HL-60 (cell line): ENCODE measurements around the gene PIK3R1.
"Not testable (repeated sequence)": the region's sequence is repeated elsewhere in the genome, so short reads cannot be mapped to it uniquely, and the experiment has no call there.

Experiments used
- DNase-seq, 2 experiments: peaks; one replicate each; pipeline ENCODE4 v3.0.0-alpha.2; 2010 to 2020; ENCODE audit warnings: low read depth in 1 of 2, low spot score in 1 of 2
- H3K27ac ChIP-seq: fragments of 250-450 bp; sonication (Bioruptor Pico); replicated peaks from 2 replicates; pipeline ENCODE4 v1.5.1; 2020; ENCODE audit warnings: mild to moderate bottlenecking, moderate library complexity
- H3K27me3 ChIP-seq: fragments of 250-450 bp; sonication (Bioruptor Pico); 2 replicates; pipeline ENCODE4 v1.5.1; 2021; ENCODE audit warnings: mild to moderate bottlenecking, moderate library complexity; ENCODE audit not compliant: insufficient read depth, poor library complexity, severe bottlenecking
- H3K4me3 ChIP-seq: replicated peaks from 2 replicates; pipeline ENCODE4 v1.5.1; 2011; ENCODE audit warnings: mild to moderate bottlenecking, control low read depth, low read length; ENCODE audit not compliant: insufficient read depth
- GABPA ChIP-seq: IDR thresholded peaks from 2 replicates; pipeline ENCODE4 v1.6.1; 2012; ENCODE audit warnings: low read depth
- POLR2AphosphoS5 ChIP-seq: IDR thresholded peaks from 2 replicates; pipeline ENCODE4 v1.6.1; 2012; ENCODE audit warnings: low read depth
- SPI1 ChIP-seq: IDR thresholded peaks from 2 replicates; pipeline ENCODE4 v1.6.1; 2012; ENCODE audit warnings: low read depth, mild to moderate bottlenecking, borderline replicate concordance
- TF ChIP-seq, protein P1 (sequence below): IDR thresholded peaks from 2 replicates; pipeline ENCODE4 v1.6.1; 2012; ENCODE audit warnings: low read depth; ENCODE audit not compliant: insufficient replicate concordance
- TF ChIP-seq, protein P2 (sequence below): IDR thresholded peaks from one replicate; pipeline ENCODE4 v1.5.1; 2011; ENCODE audit warnings: low read length, control low read depth, inconsistent platforms; ENCODE audit not compliant: insufficient read depth

PIK3R1 gene

DNA sequence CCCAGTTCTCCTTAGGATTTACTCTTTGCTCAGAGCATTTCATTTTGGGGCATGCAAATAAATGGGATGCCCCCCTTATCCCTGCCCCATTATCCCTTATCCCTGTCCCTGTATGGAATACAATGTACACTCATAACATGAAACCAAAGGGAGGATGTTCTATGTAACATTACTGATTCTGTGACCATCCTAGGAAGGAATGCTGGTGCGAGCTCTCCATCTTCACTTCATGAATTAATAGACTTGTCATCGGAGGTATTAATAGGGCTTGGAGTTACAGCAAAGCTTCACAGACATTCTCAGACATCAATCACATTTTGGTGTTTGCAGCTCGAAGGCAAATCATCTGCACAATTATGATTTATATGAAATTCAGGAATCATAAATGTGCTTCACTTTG is 20.4 kb upstream of the PIK3R1 start:
- H3K27me3 ChIP-seq: no peaks in the 10 kb centered on the region
- TF ChIP-seq SPI1: no peak
- TF ChIP-seq, protein P1, sequence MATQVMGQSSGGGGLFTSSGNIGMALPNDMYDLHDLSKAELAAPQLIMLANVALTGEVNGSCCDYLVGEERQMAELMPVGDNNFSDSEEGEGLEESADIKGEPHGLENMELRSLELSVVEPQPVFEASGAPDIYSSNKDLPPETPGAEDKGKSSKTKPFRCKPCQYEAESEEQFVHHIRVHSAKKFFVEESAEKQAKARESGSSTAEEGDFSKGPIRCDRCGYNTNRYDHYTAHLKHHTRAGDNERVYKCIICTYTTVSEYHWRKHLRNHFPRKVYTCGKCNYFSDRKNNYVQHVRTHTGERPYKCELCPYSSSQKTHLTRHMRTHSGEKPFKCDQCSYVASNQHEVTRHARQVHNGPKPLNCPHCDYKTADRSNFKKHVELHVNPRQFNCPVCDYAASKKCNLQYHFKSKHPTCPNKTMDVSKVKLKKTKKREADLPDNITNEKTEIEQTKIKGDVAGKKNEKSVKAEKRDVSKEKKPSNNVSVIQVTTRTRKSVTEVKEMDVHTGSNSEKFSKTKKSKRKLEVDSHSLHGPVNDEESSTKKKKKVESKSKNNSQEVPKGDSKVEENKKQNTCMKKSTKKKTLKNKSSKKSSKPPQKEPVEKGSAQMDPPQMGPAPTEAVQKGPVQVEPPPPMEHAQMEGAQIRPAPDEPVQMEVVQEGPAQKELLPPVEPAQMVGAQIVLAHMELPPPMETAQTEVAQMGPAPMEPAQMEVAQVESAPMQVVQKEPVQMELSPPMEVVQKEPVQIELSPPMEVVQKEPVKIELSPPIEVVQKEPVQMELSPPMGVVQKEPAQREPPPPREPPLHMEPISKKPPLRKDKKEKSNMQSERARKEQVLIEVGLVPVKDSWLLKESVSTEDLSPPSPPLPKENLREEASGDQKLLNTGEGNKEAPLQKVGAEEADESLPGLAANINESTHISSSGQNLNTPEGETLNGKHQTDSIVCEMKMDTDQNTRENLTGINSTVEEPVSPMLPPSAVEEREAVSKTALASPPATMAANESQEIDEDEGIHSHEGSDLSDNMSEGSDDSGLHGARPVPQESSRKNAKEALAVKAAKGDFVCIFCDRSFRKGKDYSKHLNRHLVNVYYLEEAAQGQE: no peak
- TF ChIP-seq GABPA: no peak
- TF ChIP-seq, protein P2, sequence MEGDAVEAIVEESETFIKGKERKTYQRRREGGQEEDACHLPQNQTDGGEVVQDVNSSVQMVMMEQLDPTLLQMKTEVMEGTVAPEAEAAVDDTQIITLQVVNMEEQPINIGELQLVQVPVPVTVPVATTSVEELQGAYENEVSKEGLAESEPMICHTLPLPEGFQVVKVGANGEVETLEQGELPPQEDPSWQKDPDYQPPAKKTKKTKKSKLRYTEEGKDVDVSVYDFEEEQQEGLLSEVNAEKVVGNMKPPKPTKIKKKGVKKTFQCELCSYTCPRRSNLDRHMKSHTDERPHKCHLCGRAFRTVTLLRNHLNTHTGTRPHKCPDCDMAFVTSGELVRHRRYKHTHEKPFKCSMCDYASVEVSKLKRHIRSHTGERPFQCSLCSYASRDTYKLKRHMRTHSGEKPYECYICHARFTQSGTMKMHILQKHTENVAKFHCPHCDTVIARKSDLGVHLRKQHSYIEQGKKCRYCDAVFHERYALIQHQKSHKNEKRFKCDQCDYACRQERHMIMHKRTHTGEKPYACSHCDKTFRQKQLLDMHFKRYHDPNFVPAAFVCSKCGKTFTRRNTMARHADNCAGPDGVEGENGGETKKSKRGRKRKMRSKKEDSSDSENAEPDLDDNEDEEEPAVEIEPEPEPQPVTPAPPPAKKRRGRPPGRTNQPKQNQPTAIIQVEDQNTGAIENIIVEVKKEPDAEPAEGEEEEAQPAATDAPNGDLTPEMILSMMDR: no peak
- no peak for TF ChIP-seq POLR2AphosphoS5
- H3K4me3 ChIP-seq: no peak overlapping the region
- no peak overlapping the region for H3K27ac ChIP-seq
- DNase-seq: no peak

DNA sequence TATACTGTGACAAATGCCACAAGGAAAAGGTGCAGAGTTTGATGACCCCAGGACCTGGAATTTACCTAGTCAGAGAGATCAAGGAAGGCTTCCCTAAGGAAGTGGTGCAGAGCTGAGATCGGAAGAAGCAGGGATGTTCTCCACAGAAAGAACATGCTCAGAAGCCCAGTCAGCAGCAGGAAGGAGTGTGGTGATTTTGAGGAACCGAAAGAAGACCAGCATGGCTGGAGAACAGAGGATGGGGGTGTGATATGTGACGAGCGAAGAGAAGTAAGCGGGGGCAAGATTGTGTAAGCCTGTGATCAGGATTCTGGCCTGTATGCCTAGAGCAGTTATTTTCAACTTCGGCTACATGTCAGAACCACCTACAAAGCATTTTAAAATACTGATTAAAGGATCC is 18.7 kb upstream of the PIK3R1 start:
- no peak overlapping the region for H3K27ac ChIP-seq
- peak in 1 of 2 experiments; percentile 52 for DNase-seq
- TF ChIP-seq, protein P2: no peak
- TF ChIP-seq, protein P1: no peak
- peak; percentile 22; the same call in 1 of the 2 replicates for TF ChIP-seq SPI1
- H3K27me3 ChIP-seq: no peaks in the 10 kb centered on the region
- H3K4me3 ChIP-seq: no peak overlapping the region

DNA sequence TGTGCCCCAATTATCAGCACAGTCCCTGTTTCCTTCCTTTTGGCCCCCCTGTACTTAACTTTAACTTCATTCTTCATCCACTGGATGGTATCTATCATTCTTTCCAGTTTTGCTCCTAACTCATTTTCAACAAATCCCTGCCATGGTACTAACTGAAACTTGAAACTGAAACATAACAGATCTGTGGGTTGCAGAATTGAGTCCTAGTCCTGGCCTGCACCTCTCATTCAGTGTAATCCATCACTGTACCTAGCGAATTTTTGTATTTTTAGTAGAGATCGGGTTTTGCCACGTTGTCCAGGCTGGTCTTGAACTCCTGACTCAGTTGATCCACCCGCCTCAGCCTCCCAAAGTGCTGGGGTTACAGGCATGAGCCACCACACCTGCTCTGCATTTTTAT is 15.3 kb upstream of the PIK3R1 start:
- no peak overlapping the region for H3K27ac ChIP-seq
- no peak overlapping the region for H3K4me3 ChIP-seq
- no peaks in the 10 kb centered on the region for H3K27me3 ChIP-seq
- TF ChIP-seq SPI1 (no peak), POLR2AphosphoS5 (no peak), GABPA (no peak)
- TF ChIP-seq, protein P2: no peak
- TF ChIP-seq, protein P1: no peak
- DNase-seq: no peak

DNA sequence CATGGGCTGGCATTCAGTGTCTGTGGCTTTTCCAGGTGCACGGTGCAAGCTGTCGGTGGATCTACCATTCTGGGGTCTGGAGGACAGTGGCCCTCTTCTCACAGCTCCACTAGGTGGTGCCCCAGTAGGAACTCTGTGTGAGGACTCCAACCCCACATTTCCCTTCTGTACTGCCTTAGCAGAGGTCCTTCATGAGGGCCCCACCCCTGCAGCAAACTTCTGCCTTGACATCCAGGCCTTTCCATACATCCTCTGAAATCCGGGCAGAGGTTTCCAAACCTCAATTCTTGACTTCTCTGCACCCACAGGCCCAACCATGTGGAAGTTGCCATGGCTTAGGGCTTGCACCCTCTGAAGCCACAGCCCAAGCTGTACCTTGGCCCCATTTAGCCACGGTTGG is 4.9 kb upstream of the PIK3R1 start:
- H3K27me3 ChIP-seq, H3K4me3 ChIP-seq, DNase-seq, H3K27ac ChIP-seq: not testable (repeated sequence)
